NCI-H345 (cell line): Measurements from ENCODE around the gene KCNJ6.

Experiments
- DNase-seq: peaks from one replicate; lab custom pipeline; 2025; lab: John Stamatoyannopoulos, UW

The KCNJ6 gene

DNA sequence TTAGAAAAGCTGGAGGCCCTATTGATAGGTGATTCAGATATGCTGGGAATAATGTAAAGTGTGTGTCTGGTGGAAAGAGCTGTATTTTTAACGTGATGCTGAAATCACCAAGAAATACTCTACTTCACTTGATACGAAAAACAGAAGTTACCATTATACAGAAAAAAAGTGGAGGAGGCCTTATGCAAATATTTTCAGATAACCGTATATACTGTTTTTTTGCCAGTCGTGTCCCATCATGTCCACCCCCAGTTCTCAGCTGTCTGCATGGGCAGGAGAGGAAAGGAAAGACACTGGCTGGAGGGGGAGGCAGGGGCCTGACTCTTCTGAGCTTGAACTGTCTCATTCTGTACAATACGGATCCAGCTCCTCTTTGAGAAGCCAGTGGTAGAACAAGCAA lies 51.1 kb downstream of the KCNJ6 start:
- DNase-seq = no peak

- no peak for DNase-seq
Observed at GRCh38 chr21:37863842-37864241, 52.4 kb downstream of the KCNJ6 start.

GRCh38 chr21:37862536-37862935 lies 53.7 kb downstream of the KCNJ6 start:
- DNase-seq = no peak

GRCh38 chr21:37861561-37861960 lies 54.7 kb downstream of the KCNJ6 start:
- no peak for DNase-seq

- no peak for DNase-seq
Observed at GRCh38 chr21:37860416-37860815, 55.8 kb downstream of the KCNJ6 start.

DNA sequence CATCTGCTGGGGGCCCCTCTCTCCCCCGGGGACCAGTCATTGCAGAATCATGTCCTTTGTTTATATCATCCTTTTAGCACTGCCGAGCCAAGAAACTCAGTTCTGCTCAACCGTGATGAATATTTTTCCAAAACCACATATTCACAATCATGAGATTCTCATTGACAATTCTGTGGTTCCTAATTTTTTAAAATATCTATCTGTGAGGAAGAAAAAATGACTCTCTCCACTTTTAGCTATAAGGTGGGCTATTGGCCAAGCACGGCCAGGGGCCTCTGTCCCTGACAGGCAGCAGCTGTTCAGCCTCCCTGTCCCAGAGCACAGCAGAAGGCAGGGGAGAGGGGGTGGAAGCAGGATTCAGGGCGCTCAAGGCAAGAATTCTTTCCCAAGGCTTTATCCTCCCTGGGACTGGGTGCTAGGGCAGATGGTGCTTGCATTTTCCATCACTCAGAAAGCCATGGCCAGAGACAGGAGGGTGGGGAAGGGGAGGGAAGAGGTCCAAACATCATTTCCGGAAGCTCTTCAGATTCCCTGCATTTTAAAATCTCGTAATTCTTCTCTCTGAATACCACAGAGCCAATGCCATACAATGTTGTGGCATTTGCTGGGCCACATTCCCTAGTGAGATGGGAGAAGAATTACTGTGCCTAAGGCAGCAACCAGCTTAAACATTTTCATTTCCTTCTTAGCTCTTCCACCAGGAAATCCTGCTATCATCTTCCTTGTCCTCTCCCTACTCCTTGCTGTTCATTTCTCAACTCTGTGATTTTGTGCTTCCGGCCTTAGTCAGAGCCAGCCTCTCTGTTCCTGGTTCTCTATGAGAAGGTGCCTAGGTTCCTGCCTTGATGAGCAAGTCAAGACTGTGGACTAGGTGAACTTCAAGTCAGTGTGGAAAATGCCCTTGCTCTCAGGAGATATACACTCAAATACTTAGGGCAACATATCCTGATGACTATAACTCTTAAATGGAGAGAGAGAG lies 60.3 kb downstream of the KCNJ6 start:
- DNase-seq = no peak

DNA sequence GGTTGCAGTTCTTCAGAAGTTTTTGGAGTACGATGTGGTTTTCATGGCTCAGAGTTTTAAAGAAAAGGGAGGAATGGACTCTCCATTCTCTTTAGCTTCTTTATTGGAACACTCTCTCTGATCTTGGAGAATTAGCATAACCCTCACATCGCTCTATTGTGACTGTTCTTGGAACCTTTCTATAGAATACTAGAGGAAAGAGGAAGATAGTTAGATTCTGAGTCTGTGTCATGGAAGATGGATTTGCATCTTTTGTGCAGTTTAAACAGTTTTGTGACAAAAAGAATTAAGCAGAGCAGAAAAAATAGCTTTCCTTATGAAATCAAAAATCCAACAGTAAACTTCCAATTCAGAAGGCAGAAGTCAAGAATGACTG lies 61.0 kb downstream of the KCNJ6 start:
- no peak for DNase-seq

DNA sequence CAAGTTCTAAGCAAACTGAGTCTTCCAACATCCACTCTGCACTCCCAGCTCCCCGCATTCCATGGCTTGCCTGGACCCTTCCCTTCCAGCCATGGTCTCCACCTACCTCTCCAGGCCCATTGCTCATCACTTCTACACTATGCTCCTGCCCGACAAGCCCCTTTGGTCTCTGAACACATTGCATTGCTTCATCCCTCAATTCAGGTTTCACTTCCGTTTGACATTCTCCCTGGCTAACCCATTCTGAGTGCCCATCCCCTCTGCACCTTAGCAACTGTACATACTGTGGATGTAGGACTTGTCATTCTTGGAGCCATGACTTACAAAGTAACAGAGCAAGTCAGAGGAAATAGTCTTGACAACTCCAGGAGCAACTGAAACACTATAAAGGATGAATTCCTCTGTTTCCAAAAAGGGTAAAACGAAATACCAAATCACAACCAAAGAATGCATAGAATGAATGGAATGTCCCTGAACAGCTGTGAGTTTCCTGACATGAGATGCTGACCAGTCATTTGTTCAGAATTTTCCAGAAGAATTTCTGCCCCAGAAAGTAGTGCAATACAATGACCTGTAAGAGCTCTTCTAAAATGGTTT lies 66.7 kb downstream of the KCNJ6 start:
- DNase-seq = no peak

DNA sequence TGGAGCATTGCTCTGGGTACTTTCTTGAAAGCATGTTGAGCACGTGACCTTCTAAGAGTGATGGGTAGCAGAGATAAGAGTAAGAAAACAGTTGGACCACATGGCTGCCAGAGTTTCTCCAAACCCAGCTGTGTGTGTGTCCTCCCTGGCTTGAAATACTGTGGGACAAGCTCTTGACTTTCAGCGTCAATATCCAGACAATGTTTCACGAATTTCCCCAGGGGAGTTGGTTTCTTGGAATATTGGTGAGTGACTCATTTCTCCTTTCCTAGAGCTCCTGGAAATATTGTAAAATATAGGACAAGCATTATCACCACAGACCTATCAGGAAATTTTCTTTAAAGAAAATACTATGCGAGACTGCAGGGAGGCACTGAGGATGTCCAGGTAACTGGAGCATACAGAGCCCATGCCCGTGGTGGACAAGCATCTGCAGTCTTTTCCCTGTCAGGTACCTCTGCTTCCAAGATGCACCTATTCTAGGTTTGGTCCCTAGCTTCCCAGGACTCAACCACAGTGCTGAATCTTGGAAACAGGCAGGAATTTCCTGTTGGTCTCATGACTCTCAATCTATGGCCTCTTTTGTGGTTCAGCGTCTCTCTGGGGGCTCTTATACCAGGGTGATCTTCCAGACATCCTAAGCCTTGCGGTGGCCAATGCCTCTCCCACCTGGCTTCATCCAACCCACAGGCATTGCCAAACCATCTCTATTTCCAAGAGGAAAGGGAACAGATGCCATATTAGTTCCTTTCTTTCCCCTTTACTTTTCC lies 67.4 kb downstream of the KCNJ6 start:
- no peak for DNase-seq

GRCh38 chr21:37845535-37845934 lies 70.7 kb downstream of the KCNJ6 start:
- no peak for DNase-seq

DNA sequence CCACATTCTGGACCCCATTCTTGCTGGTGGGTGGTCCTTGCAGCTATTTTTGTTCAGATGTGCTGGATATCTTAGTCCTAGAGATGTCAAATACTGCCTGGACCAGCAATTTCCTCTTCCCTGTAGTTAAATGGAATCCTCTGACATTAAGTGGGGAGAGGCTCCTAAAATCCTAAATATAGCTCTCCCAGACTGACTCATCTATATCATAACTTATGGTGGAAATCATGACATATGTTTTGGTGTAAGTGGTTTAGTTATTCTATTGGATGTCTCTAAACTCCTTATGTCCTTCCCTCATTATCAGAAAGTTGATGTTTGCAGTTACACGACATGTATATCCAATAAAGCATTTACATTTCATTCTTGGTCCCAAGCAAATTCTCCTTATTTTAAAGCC lies 73.1 kb downstream of the KCNJ6 start:
- no peak for DNase-seq

- no peak for DNase-seq
Observed at GRCh38 chr21:37842163-37842919, 73.9 kb downstream of the KCNJ6 start.

DNA sequence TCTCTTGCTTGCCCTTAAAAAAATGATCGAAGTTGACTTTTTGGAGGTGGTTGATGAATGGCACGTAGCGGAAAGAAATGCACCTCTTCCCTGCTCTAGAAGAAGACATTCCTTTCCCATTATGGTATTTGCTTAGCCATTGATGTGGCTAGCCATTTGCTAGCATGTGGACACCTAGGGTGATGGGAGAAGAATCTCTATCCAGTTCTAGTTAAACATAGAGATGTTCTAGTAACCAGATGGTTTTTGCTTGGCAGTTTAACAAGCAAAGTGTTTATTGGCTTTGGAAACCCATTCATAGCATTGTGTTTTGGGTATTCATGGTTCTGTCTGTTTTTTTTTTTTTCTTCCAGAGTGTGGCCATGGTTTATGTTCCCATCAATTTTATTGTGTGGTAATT lies 78.9 kb downstream of the KCNJ6 start:
- DNase-seq = no peak

DNA sequence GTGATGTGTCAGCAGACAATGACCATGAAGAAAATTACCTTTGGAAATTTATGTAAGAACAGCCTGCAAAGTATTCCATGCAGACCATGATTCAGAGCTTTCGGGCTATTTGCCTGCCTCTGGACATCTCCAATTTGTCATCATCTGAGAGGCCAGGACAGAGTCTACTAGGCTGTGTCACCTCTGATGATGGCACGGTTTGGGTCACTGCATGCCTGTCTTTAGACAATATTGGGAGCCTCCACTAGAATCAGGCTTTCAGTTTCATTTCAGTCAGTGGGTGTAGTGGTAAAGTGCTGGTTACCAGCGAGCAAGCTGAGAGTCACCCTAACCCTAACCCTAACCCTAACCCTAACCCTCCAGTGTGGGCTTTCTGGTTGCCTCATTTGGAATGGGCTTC lies 80.8 kb downstream of the KCNJ6 start:
- DNase-seq = no peak

DNA sequence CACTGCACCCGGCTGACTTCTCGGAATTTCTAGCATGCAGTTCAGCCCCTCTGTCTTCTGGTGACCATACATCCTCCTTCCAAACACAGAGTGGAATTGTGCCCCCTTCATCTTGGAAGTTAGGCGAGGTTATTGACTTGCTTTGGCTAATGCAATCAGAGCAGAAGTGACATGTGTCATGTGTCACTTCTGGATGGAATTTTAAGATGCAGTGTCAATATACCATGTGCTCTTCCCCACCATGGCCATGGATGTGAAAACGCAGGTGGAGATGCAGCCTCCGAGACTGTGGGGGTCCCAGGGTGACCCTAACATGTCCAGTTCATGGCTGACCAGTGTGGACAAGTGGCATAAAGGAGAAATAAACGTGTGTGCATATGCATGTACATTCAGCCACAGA lies 83.0 kb downstream of the KCNJ6 start:
- DNase-seq = no peak

GRCh38 chr21:37829447-37829846 lies 86.8 kb downstream of the KCNJ6 start:
- DNase-seq = no peak

- DNase-seq = no peak
Observed at GRCh38 chr21:37828991-37829390, 87.3 kb downstream of the KCNJ6 start.

- no peak for DNase-seq
Observed at GRCh38 chr21:37828556-37828955, 87.7 kb downstream of the KCNJ6 start.

GRCh38 chr21:37827913-37828312 lies 88.3 kb downstream of the KCNJ6 start:
- DNase-seq = no peak

GRCh38 chr21:37821786-37822450 lies 94.3 kb downstream of the KCNJ6 start:
- no peak for DNase-seq

DNA sequence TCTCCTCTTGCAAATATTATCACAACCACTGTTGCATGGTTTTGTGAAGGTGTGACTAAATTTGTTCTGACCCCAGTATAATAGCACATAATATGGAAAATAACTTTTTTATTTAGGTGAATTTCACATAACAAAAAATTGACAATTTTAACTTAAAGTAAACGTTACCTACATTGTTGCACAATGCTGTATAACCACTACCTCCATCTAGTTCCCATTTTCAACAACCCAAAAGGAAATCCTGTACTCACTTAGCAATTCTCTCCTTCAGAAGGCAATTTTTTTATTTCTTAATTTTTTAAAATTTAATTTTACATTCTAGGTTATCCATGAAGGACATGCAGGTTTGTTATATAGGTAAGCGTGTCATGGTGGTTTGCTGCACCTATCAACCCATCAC lies 95.2 kb downstream of the KCNJ6 start:
- DNase-seq = no peak

DNA sequence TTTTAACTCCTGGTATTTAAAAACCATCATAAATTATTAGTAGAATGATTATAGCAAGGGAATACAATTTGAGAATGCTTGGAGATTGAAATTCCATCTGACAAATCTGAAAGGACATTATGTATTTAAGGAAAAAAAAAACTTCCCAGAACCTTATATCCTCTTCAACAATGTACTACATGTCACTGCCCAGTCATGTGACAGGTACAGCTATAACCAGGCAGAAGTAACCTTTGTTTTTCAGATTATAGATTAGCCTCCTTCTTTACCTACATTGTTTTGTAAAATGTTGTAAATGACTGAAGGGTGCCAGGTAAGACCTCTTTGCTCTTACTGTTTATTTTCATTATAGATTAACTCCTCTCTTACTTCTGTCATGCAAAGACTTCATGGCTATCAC lies 96.9 kb downstream of the KCNJ6 start:
- DNase-seq = no peak
